T-helper 2 cell (primary cell): ENCODE data around the gene R3HDM4.
"Not testable (repeated sequence)": the region's sequence is repeated elsewhere in the genome, so short reads cannot be mapped to it uniquely, and the experiment has no call there.

ENCODE experiments used
- DNase-seq, 5 experiments: peaks; one replicate each; pipeline versions ENCODE4 v3.0.0 to v3.0.0-alpha.2; 2012 to 2022

The R3HDM4 gene

DNA sequence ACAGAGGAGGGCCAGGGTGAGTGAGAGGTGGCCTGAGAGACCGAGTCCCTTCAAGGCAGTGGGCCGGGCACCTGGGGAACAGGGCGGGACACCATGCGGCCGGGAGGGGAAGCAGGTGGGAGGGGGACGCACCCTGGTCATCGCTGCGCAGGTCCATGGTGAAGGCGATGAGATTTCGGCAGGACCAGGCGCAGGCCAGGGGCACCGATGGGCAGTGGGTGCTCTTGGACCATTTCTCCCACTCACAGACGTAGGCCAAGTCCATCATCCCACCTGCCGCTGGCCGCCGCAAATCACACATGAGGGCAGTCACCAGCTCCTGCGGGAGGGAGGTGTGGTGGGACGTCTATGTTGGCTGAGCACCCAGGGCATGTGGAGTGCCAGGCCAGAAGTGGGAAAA is 22.2 kb downstream of the R3HDM4 start:
- no peak for DNase-seq

DNA sequence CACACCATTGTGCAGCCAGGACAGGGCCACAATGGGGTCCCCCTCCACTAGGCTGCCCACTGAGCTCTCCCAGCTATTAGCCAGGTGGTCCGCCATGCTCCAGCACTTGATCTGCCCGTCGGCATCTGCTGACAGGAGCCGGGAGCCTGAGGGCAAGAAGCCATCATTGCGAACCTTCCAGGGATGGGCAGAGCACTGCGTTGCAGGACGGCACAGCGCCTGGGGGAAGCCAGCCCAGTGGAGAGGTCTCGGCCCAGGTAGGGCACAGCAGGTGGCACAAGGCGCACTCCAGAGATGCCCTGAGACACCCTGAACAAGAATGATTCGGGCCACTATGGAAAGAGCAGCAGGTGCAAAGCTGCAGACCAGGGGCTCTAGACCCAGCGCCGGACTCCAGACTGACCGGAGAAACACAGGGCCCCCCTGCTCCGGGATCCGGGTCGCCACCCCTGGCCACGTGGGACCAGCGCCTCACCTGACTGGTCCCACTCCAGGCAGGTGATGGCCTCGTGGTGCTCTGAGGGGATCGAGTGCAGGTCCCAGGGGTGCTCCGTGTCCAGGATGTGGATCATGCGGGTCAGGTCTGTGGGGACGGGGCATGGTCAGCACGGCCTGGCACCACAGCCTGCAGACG is 23.2 kb downstream of the R3HDM4 start:
- DNase-seq = no peak

DNA sequence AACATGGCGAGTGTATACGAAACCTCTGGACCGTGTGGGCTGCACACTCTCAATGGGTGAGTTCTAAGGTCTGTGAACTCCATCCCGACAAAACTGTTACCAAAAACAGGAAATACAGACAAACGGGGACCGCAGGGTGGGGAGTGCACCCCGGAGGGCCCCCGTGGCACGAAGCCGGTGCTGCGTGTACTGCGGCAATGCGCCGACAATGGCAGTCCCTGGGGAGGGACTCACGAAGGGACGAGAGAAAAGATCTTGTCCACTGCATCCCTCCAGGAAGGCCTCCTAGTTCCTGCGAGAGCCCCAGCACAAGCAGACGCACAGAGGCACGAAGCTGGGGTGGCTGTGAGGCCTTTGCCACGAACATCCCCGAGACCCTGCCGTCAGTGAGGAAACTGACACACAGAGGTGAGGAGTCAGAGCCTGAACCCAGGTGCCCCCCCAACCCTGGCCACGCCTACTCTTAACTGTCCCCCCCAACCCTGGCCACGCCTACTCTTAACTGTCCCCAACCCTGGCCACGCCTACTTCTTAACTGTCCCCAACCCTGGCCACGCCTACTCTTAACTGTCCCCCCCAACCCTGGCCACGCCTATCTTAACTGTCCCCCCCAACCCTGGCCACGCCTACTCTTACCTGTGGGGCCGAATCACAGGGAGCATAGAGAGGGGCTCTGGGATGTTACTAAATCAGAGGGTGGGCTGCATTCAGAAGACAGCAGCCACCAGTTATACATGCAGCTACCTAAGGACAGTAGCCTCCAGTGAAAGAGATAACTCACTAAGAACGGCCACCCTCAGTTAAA is 24.2 kb downstream of the R3HDM4 start:
- DNase-seq = peak in 2 of 5 experiments; percentile 63 to 90

DNA sequence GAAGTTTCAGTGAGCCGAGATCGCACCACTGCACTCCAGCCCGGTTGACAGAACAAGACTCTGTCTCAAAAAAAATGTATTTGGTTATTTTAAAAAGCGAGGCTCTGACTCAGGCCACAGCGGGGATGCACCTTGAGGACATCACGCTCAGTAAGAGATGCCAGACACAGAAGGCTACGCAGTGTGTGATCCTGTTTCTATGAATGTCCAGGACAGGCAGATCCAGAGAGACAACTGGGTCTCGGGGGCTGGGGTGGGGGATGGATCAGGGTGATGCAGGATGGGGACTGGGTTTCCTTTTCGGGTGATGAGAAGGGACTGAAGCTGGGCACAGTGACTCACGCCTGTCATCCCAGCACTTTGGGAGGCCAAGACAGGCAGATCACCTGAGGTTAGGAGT is 25.4 kb downstream of the R3HDM4 start:
- no peak for DNase-seq

DNA sequence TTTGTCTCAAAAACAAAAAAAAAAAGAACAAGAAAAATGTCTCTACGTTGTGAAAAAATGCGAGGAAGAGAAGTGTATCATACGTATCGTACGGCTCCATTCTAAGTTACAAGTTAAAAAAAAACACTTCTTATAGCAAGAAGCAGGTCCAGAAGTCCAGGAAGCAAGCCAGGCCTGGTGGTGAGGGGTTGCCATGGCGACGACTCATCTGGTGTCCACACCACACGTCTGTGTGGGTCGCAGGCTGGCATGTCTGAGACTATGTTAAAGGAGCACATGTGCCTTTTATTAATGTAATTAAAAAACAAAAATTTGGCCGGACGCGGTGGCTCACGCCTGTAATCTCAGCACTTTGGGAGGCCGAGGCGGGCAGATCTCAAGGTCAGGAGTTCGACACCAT is 25.9 kb downstream of the R3HDM4 start:
- DNase-seq = no peak

DNA sequence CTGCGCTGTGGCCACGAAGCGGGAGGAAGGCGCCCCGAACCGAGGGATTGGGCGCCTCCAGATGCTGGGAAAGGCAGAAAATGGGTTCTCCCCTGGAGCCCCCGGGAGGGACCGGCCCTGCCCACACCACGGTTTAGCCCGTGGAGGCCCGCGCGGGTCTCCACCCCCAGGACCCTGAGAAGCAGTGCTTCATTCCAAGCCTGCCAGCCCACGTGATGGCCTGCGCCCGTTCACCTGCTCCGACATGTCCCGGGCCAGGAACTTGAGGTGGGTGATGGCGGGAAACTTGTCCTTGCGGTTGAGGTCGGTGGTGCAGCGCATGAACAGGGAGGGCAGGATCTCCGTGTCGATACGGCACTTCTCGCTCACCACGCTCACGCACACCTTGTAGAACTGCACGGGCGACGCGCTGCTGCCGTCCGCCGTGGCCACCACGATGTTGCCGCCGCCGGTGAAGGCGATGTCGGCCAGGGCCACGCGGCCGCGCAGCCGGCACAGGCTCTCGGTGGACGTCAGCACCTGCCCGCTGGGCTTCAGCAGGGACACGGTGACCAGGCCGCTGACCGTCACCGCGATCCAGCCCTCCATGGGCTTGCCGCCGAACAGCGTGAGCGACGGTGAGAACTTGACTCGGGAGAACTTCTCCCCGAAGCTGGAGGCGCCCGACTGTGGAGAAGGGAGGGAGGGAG is 27.3 kb downstream of the R3HDM4 start:
- no peak for DNase-seq

DNA sequence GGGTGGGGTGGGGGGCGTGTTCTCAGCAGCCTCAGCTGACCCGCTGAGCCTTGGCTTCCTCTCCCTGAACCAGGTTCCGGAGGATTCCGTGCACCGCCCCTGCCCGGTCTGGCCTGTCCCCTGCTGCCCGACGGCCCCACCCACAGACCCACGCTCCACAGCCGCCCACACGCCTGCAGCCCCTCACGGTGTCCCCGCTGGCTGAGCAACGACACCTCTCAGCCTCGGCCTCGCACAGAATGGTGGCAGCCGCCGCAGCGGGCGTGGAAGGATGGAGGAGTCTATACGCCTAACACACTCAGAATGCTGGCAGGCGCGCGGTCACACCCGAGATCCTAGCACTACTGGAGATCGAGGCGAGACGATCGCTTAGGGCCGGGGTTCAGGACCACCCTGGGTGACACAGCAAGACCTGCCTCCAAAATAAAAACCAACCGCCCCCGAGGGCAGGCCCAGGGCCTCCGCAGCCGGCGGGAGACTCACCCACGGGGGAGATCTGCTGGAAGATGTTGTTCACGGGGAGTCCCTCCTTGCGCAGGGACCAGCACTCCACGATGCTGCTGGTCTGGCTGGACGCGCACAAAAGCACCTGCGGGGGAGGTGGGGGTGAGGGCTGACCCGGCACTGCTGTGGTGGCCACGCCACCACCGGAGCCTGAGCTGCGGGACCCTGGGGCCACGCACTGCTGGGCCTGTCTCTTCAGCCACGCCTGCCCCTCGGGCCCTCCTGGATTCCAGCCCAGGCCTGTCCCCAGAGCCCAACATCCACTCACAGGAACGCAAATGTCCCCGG is 28.4 kb downstream of the R3HDM4 start:
- DNase-seq = no peak

DNA sequence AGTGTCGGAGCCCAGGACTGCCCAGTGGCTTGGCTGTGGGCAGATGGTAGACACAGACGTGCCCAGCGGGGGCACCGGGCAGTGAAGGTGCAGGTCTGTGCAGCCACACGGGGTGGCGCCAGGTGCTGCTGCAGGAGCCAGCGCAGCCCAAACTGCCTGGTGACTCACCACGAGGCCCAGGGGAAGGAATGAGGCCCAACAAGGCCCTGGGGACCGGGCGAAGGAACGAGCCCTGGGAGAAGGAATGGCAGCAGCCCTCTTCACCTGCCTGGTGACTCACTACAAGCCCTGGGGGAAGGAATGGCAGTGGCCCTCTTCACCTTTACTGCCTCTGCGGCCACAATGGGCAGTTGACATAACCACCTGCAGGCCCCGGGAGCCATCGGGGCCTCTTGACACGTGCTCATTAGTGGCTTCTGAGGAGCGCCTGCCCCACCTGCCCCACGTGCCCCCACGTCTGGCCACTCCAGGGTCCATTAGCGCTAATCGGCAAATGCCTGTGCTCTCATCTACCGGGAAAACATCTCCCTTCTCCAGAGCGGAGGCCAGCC is 29.3 kb downstream of the R3HDM4 start:
- DNase-seq = no peak

DNA sequence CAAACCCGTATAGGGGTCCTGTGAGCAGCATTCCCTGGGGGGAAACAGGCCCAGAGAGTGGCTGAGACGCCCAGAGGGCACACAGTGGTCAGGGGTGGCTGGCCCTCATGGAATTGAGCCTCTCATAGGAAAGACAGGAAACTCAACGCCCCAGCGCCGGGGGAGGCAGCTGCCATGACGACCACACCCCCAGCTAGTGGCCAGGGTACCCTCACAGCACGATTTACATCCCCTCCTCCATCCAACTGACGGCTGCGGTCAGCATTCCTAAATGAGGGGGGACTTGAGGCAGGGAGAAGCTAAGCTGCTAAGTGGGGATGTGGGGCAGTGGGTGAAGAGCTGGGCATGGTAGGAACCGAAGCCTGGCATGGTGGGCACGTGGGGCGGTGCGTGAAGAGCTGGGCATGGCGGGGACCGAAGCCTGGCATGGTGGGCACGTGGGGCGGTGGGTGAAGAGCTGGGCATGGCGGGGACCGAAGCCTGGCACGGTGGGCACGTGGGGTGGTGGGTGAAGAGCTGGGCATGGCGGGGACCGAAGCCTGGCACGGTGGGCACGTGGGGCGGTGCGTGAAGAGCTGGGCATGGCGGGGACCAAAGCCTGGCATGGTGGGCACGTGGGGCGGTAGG is 30.0 kb downstream of the R3HDM4 start:
- no peak for DNase-seq

DNA sequence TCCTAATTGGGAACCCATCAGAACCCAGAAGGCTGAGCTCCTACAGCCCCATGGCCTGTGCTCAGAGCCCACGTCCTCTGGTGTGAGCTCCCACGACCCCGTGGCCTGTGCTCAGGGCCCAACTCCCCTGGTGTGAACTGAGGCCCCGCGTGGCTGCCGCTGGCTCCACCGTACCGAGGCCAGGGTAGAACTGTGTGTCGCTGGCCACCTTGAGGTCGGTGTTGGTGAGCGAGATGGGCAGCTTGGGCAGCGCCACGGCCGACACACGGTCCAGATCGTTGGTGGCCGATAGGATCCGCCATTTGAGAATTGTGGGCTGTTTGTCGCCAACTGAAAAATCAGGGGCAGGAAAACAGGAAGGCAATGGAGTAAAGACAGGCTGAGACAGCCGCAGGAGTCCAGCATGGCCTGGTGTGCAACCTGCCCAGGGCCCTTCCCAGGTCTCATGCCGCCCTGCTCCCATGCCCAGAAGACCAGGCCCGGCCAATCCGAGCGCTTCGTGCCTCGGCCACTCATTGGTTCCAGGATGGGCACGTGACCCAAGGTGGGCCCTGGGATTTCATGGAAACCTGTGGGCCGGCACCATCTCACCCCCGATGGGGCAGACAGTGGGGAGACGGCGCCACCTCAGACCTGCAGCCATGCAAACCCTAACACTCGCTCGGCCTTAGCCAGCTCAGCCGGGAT is 31.5 kb downstream of the R3HDM4 start:
- no peak for DNase-seq

DNA sequence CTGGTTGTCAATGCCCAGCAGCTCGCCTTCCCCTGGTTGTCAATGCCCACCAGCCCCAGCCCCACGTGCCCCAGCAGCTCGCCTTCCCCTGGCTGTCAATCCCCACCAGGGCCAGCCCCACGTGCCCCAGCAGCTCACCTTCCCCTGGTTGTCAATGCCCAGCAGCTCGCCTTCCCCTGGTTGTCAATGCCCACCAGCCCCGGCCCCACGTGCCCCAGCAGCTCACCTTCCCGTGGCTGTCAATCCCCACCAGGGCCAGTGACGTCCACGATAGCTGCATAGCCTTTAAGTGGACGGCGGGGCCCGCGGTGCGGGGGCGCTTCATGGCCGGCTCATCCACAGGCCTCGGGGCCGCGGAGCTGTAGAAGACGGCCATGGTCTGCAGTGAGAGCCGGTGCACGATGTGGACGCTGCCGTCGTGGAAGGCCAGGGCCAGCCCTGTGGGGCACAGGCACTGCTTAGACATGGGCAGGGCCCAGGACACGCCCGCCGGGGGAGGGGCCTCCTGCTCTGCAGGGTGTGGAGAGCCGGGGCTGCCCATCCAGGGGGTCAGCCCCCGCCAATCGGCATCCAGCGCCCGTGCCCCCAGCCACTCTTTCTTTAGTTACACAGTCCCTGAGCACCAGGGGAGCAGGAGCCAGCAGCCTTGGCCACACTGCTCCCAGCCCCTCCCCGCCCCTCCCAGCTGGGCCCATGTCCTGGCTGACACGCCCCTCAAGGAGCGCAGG is 33.1 kb downstream of the R3HDM4 start:
- no peak for DNase-seq

DNA sequence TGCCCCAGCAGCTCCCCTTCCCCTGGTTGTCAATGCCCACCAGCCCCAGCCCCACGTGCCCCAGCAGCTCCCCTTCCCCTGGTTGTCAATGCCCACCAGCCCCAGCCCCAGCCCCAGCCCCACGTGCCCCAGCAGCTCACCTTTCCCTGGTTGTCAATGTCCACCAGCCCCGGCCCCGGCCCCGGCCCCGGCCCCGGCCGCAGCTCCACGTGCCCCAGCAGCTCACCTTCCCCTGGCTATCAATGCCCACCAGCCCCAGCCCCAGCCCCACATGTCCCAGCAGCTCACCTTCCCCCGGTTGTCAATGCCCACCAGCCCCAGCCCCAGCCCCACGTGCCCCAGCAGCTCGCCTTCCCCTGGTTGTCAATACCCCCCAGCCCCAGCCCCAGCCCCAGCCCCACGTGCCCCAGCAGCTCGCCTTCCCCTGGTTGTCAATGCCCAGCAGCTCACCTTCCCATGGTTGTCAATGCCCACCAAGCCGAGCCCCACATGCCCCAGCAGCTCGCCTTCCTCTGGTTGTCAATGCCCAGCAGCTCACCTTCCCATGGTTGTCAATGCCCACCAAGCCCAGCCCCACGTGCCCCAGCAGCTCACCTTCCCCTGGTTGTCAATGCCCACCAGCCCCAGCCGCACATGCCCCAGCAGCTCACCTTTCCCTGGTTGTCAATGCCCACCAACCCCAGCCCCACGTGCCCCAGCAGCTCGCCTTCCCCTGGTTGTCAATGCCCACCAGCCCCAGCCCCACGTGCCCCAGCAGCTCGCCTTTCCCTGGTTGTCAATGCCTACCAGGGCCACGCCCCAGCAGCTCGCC is 34.1 kb downstream of the R3HDM4 start:
- not testable (repeated sequence) for DNase-seq

DNA sequence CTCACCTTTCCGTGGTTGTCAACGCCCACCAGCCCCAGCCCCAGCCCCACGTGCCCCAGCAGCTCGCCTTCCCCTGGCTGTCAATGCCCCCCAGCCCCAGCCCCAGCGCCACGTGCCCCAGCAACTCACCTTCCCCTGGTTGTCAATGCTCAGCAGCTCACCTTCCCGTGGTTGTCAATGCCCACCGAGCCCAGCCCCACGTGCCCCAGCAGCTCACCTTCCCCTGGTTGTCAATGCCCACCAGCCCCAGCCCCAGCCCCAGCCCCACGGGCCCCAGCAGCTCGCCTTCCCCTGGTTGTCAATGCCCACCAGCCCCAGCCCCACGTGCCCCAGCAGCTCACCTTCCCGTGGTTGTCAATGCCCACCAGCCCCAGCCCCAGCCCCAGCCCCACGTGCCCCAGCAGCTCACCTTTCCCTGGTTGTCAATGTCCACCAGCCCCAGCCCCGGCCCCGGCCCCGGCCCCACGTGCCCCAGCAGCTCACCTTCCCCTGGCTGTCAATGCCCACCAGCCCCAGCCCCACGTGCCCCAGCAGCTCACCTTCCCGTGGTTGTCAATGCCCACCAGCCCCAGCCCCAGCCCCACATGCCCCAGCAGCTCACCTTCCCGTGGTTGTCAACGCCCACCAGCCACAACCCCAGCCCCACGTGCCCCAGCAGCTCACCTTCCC is 34.9 kb downstream of the R3HDM4 start:
- DNase-seq = not testable (repeated sequence)

DNA sequence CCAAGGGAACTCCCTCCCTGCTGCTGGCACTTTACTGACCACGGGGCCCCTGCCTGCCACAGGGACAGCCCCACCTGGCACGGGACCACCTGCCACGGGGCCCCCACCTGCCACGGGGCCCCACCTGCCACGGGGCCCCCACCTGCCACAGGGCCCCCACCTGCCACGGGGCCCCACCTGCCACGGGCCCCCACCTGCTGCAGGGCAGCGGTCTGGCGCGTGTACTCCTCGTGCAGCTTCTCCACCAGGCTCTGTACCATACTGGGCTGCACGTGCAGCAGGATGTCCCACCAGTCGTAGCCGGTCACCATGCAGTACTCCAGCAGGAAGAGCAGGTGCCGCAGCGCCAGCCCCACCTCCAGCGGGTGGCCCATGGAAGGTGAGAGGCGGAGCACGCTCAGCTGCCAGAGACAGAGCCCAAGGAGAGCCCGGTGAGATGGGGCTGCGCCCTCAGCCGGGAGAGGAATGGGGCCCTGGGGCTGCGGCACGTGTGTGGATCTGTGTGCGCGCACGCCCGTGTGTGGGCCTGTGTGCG is 36.2 kb downstream of the R3HDM4 start:
- no peak for DNase-seq

DNA sequence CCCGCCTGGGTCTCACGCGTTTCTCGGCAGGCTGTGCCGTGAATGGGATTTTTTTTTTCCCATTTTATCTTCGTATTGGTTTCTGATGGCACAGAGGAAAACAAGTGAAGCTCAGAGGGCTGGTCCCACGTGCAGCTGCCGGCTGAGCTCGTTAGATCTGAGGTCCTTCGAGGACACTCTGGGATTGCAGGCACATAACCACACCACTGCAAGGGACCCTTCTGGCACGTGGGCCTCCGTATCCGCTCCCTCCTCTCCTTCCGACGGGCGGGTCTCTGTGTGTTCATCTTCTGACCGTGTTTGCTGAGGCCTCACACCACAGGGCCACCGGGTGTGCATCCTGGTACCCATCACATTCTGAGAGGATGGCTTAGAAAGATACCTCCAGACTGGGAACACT is 36.9 kb downstream of the R3HDM4 start:
- no peak for DNase-seq

DNA sequence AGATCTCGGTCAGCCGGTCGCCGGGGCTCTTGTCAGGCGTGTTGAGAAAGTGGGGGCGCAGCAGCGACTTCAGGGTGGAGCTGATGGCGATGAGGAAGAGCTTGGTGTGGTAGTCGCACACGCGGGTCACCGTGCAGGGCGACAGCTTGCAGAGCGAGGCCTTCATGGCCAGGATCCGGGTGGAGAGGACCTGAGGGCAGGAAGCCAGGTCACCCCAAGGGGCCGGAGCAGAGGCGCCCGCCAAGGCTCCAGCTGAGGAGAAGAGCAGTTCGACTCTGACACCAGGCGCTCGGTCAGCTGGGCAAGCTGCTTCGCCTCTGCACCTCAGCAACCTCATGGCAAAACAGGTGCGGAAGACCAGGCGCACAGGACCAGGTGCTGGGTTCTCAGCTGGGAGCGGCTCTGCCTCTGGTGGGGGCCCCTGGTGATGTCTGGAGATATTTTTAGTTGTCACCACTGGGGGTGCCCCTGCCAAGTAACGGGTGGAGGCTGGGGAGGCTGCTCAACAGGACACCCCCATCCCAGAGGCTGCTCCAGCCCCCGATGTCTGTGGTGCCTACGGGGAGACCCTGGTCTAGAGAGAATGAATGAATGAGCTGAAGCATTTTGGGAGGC is 37.6 kb downstream of the R3HDM4 start:
- no peak for DNase-seq

DNA sequence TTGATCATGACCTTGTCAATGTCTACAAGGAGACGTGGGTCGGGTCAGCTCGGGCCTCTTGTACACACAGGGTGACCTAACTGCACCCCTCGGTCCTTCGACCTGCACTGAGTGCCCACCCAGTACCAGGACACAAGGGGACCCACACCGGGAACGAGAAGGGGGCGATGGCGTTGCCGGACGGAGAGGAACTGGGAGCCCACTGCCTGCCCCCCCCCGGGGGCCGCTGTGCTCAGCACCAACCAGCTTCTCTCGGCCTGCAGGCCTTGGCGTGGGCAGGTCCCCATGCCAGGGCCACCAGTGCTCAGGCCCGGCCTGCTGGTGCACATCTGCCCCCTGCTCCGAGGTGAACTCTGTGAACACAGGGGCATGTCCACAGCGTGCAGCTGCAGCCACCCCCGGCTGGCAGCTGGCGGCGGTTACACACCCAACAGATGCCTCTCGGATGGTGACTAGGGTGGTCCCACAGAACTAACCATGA is 39.4 kb downstream of the R3HDM4 start:
- DNase-seq = no peak

DNA sequence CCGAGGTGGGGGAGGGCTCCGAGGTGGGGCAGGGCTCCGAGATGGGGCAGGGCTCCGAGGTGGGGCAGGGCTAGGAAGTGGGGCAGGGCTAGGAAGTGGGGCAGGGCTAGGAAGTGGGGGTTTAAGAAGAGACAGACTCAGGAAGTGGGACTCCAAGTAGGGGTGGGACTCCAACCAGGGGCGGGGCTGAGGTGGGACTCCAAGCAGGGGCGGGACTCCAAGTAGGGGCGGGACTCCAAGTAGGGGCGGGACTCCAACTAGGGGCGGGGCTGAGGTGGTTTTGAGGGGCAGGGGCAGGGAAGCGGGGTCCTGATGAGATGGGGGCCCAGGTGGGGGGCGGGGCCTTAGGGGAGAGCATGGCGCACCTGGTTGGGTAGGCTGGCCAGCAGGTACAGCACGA is 39.9 kb downstream of the R3HDM4 start:
- peak; percentile 39 to 96 (median 76) for DNase-seq
